Mesenchymal stem cell (in vitro differentiated cells and primary cell): ENCODE data around the gene FUT8.

Experiments used
- DNase-seq: peaks from one replicate; pipeline ENCODE4 v3.0.0-alpha.2; 2013
- H2AFZ ChIP-seq: one replicate; pipeline ENCODE4 v1.6.1; 2013; ENCODE audit warnings: low read depth, mild to moderate bottlenecking, control low read depth, inconsistent platforms, low read length, moderate library complexity
- H2AK5ac ChIP-seq: 2 replicates; pipeline ENCODE4 v1.6.1; 2013; ENCODE audit warnings: low read length, moderate library complexity, mild to moderate bottlenecking, inconsistent platforms; ENCODE audit not compliant: severe bottlenecking
- H2BK120ac ChIP-seq: one replicate; pipeline ENCODE4 v1.6.1; 2013; ENCODE audit warnings: low read depth, mild to moderate bottlenecking, inconsistent platforms, low read length, moderate library complexity
- H2BK12ac ChIP-seq, 2 experiments: one replicate each; pipeline ENCODE4 v1.6.1; 2013; ENCODE audit warnings: inconsistent platforms in 2 of 2, low read length in 2 of 2, mild to moderate bottlenecking in 2 of 2, moderate library complexity in 2 of 2, control low read depth in 1 of 2
- H2BK15ac ChIP-seq: one replicate; pipeline ENCODE4 v1.6.1; 2013; ENCODE audit warnings: mild to moderate bottlenecking, low read depth, inconsistent platforms; ENCODE audit not compliant: poor library complexity, severe bottlenecking
- H2BK5ac ChIP-seq: 2 replicates; pipeline ENCODE4 v1.6.1; 2013; ENCODE audit warnings: low read depth, mild to moderate bottlenecking, low read length, control low read depth, inconsistent platforms; ENCODE audit not compliant: poor library complexity, severe bottlenecking
- H3K14ac ChIP-seq, 2 experiments: one replicate each; pipeline ENCODE4 v1.6.1; 2013; ENCODE audit warnings: inconsistent platforms in 2 of 2, low read length in 2 of 2, control low read depth in 1 of 2, mild to moderate bottlenecking in 1 of 2, moderate library complexity in 1 of 2
- H3K18ac ChIP-seq, 2 experiments: one replicate each; pipeline ENCODE4 v1.6.1; 2013; ENCODE audit warnings: inconsistent platforms in 2 of 2, low read length in 2 of 2, control low read depth in 1 of 2, low read depth in 1 of 2, mild to moderate bottlenecking in 1 of 2
- H3K23ac ChIP-seq, 2 experiments: one replicate each; pipeline ENCODE4 v1.6.1; 2013; ENCODE audit warnings: inconsistent platforms in 2 of 2, low read length in 2 of 2, mild to moderate bottlenecking in 2 of 2, moderate library complexity in 2 of 2, control low read depth in 1 of 2
- H3K27ac ChIP-seq: 2 replicates; pipeline ENCODE4 v1.5.1; 2013; ENCODE audit warnings: mild to moderate bottlenecking, moderate library complexity, low read length, control low read depth, inconsistent platforms; ENCODE audit not compliant: poor library complexity, severe bottlenecking
- H3K27me3 ChIP-seq, 2 experiments: 2 replicates each; pipeline versions ENCODE4 v1.6.1 to v1.7.0; 2013; ENCODE audit warnings: low read length in 2 of 2, mild to moderate bottlenecking in 2 of 2, moderate library complexity in 2 of 2, control low read depth in 1 of 2, inconsistent platforms in 1 of 2; ENCODE audit not compliant: control insufficient read depth in 1 of 2, insufficient read depth in 1 of 2
- H3K36me3 ChIP-seq, 2 experiments: 2 replicates each; pipeline versions ENCODE4 v1.6.1 to v1.7.0; 2013; ENCODE audit warnings: low read length in 2 of 2, control low read depth in 1 of 2, inconsistent platforms in 1 of 2, low read depth in 1 of 2, mild to moderate bottlenecking in 1 of 2; ENCODE audit not compliant: insufficient read depth in 2 of 2, control insufficient read depth in 1 of 2
- H3K4ac ChIP-seq, 2 experiments: one replicate each; pipeline ENCODE4 v1.6.1; 2013; ENCODE audit warnings: inconsistent platforms in 2 of 2, low read length in 2 of 2, mild to moderate bottlenecking in 2 of 2, moderate library complexity in 2 of 2, control low read depth in 1 of 2, low read depth in 1 of 2
- H3K4me1 ChIP-seq: 2 replicates; pipeline ENCODE4 v1.6.1; 2013; ENCODE audit warnings: low read depth, low read length, control low read depth; ENCODE audit not compliant: control insufficient read depth, insufficient read depth
- H3K4me2 ChIP-seq: 2 replicates; pipeline ENCODE4 v1.6.1; 2013; ENCODE audit warnings: low read length, mild to moderate bottlenecking, inconsistent platforms; ENCODE audit not compliant: poor library complexity, severe bottlenecking
- H3K4me3 ChIP-seq, 2 experiments: 2 replicates each; pipeline versions ENCODE4 v1.5.1 to v1.7.0; 2013; ENCODE audit warnings: low read length in 2 of 2, mild to moderate bottlenecking in 2 of 2, control low read depth in 1 of 2, low read depth in 1 of 2; ENCODE audit not compliant: insufficient read depth in 1 of 2
- H3K79me1 ChIP-seq: replicated peaks from 2 replicates; pipeline ENCODE4 v1.6.1; 2013; ENCODE audit warnings: mild to moderate bottlenecking, control low read depth, low read length, inconsistent platforms; ENCODE audit not compliant: poor library complexity, severe bottlenecking
- H3K9ac ChIP-seq: 2 replicates; pipeline ENCODE4 v1.7.0; 2013; ENCODE audit warnings: mild to moderate bottlenecking, low read length, moderate library complexity
- H3K9me3 ChIP-seq: 2 replicates; pipeline ENCODE4 v1.7.0; 2013; ENCODE audit warnings: mild to moderate bottlenecking, low read length; ENCODE audit not compliant: control insufficient read depth
- H4K8ac ChIP-seq: one replicate; pipeline ENCODE4 v1.6.1; 2013; ENCODE audit warnings: inconsistent platforms, mild to moderate bottlenecking, low read length, moderate library complexity
- H4K91ac ChIP-seq: one replicate; pipeline ENCODE4 v1.6.1; 2013; ENCODE audit warnings: mild to moderate bottlenecking, low read length, inconsistent platforms
- WGBS: methylation state at CpG from one replicate; pipeline ENCODE4 v1.1.7; 2013; ENCODE audit warnings: mixed read lengths; 5-methylcytosine and 5-hydroxymethylcytosine counted together

The FUT8 gene

GRCh38 chr14:65495196-65495595 is 82.7 kb downstream of the FUT8 start:
- Histone ChIP-seq H3K27me3 (no peaks in the 10 kb centered on the region), H4K8ac (no peak overlapping the region), H2BK5ac (no peak overlapping the region), H3K4ac (no peak overlapping the region), H3K4me1 (no peaks in the 10 kb centered on the region), H3K9me3 (no peaks in the 10 kb centered on the region), H2AFZ (no peak overlapping the region), H3K9ac (no peak overlapping the region), H3K4me3 (no peak overlapping the region), H2AK5ac (no peak overlapping the region), H3K36me3 (no peaks in the 10 kb centered on the region), H2BK120ac (no peak overlapping the region), H3K79me1 (peaks cover 7% of the 10 kb centered on the region), H3K23ac (no peak overlapping the region), H3K18ac (no peak overlapping the region), H2BK12ac (no peak overlapping the region), H2BK15ac (no peak overlapping the region), H3K4me2 (no peak overlapping the region), H3K14ac (no peak overlapping the region), H4K91ac (no peak overlapping the region), H3K27ac (no peak overlapping the region)
- no CpG with 5 or more reads among the region's 1 CpG for WGBS
- peak; percentile 10 for DNase-seq

- H2AK5ac ChIP-seq = no peak overlapping the region
- WGBS = 88% methylated on average over 6 of the region's 6 CpGs
- H3K4ac ChIP-seq = no peak overlapping the region
- no peak overlapping the region for H4K91ac ChIP-seq
- H3K18ac ChIP-seq = no peak overlapping the region
- no peak overlapping the region for H3K4me2 ChIP-seq
- H4K8ac ChIP-seq = no peak overlapping the region
- H2BK120ac ChIP-seq = no peak overlapping the region
- peaks cover 12% of the 10 kb centered on the region for H3K79me1 ChIP-seq
- no peak overlapping the region for H3K23ac ChIP-seq
- peak; percentile 6 for DNase-seq
- H2AFZ ChIP-seq = no peak overlapping the region
- H3K4me1 ChIP-seq = no peaks in the 10 kb centered on the region
- no peak overlapping the region for H2BK5ac ChIP-seq
- H3K27ac ChIP-seq = no peak overlapping the region
- H3K14ac ChIP-seq = no peak overlapping the region
- H3K4me3 ChIP-seq = no peak overlapping the region
- H3K36me3 ChIP-seq = no peaks in the 10 kb centered on the region
- no peak overlapping the region for H2BK15ac ChIP-seq
- no peaks in the 10 kb centered on the region for H3K9me3 ChIP-seq
- no peak overlapping the region for H3K9ac ChIP-seq
- H2BK12ac ChIP-seq = no peak overlapping the region
- H3K27me3 ChIP-seq = no peaks in the 10 kb centered on the region
Measured at GRCh38 chr14:65496178-65496993, 83.9 kb downstream of the FUT8 start.

GRCh38 chr14:65499138-65499537 is 86.6 kb downstream of the FUT8 start:
- no peak overlapping the region for H3K18ac ChIP-seq
- no peak overlapping the region for H3K9ac ChIP-seq
- H2BK15ac ChIP-seq = no peak overlapping the region
- no peak overlapping the region for H3K4ac ChIP-seq
- no peak overlapping the region for H2BK12ac ChIP-seq
- no peak overlapping the region for H4K8ac ChIP-seq
- DNase-seq = no peak
- no peaks in the 10 kb centered on the region for H3K9me3 ChIP-seq
- H3K36me3 ChIP-seq = no peaks in the 10 kb centered on the region
- no peak overlapping the region for H2AFZ ChIP-seq
- H3K4me2 ChIP-seq = no peak overlapping the region
- peaks cover 12% of the 10 kb centered on the region for H3K79me1 ChIP-seq
- H3K27ac ChIP-seq = no peak overlapping the region
- no peak overlapping the region for H4K91ac ChIP-seq
- no peak overlapping the region for H2BK5ac ChIP-seq
- H3K27me3 ChIP-seq = no peaks in the 10 kb centered on the region
- H3K4me3 ChIP-seq = no peak overlapping the region
- no peak overlapping the region for H2AK5ac ChIP-seq
- no peak overlapping the region for H3K23ac ChIP-seq
- H3K4me1 ChIP-seq = no peaks in the 10 kb centered on the region
- H3K14ac ChIP-seq = no peak overlapping the region
- H2BK120ac ChIP-seq = no peak overlapping the region

GRCh38 chr14:65500075-65500474 is 87.5 kb downstream of the FUT8 start:
- Histone ChIP-seq H3K9ac (no peak overlapping the region), H3K27me3 (no peaks in the 10 kb centered on the region), H3K23ac (no peak overlapping the region), H3K4me1 (no peaks in the 10 kb centered on the region), H2BK12ac (no peak overlapping the region), H2AK5ac (no peak overlapping the region), H4K8ac (no peak overlapping the region), H3K18ac (no peak overlapping the region), H2AFZ (no peak overlapping the region), H2BK5ac (no peak overlapping the region), H3K4me3 (no peak overlapping the region), H3K4ac (no peak overlapping the region), H3K4me2 (no peak overlapping the region), H3K36me3 (no peaks in the 10 kb centered on the region), H2BK15ac (no peak overlapping the region), H4K91ac (no peak overlapping the region), H3K14ac (no peak overlapping the region), H3K79me1 (peaks cover 12% of the 10 kb centered on the region), H2BK120ac (no peak overlapping the region), H3K27ac (no peak overlapping the region), H3K9me3 (no peaks in the 10 kb centered on the region)
- 100% methylated on average over 3 of the region's 4 CpGs for WGBS
- DNase-seq = no peak
